SK-N-SH treated with all-trans-retinoic acid at 6 μM for 48 hours (cell line): ENCODE measurements around the gene TSR1.
A peak's percentile ranks its signal among the peaks of the same experiment; 100 is the strongest.

Experiments
- ATAC-seq: fragments of 200-7000 bp; cut with Tn5 transposase; 3 replicates; pipeline ENCODE4 v1.9.1; 2020; ENCODE audit warnings: mild to moderate bottlenecking, moderate library complexity
- ARNTL ChIP-seq: fragments of 450-650 bp; formaldehyde crosslinking; IDR thresholded peaks from 2 replicates; pipeline ENCODE4 v1.5.0; 2020; ENCODE audit warnings: low read depth, mild to moderate bottlenecking, moderate library complexity, borderline replicate concordance
- CSDC2 ChIP-seq: fragments of 250-450 bp; sonication (Bioruptor Pico); IDR thresholded peaks from 2 replicates; pipeline ENCODE4 v1.5.0; 2020; ENCODE audit warnings: mild to moderate bottlenecking, moderate library complexity
- ESRRG ChIP-seq: fragments of 250-450 bp; sonication (Bioruptor Pico); IDR thresholded peaks from 2 replicates; pipeline ENCODE4 v1.6.1; 2021; ENCODE audit warnings: mild to moderate bottlenecking
- GLIS3 ChIP-seq: fragments of 250-450 bp; sonication (Bioruptor Pico); IDR thresholded peaks from 2 replicates; pipeline ENCODE4 v1.5.0; 2020; ENCODE audit warnings: mild to moderate bottlenecking, moderate library complexity
- ISL1 ChIP-seq: fragments of 250-450 bp; sonication (Bioruptor Pico); IDR thresholded peaks from 2 replicates; pipeline ENCODE4 v2.1.2; 2022; ENCODE audit warnings: mild to moderate bottlenecking, moderate library complexity
- OSR1 ChIP-seq: fragments of 250-450 bp; sonication (Bioruptor Pico); IDR thresholded peaks from 2 replicates; pipeline ENCODE4 v1.8.0; 2022; ENCODE audit warnings: moderate library complexity, mild to moderate bottlenecking, inconsistent platforms
- PPARA ChIP-seq: fragments of 250-450 bp; sonication (Bioruptor Pico); IDR thresholded peaks from 2 replicates; pipeline ENCODE4 v1.5.0; 2020; ENCODE audit warnings: mild to moderate bottlenecking, borderline replicate concordance
- RARB ChIP-seq: fragments of 250-450 bp; sonication (Bioruptor Pico); IDR thresholded peaks from 2 replicates; pipeline ENCODE4 v1.8.0; 2021; ENCODE audit warnings: mild to moderate bottlenecking, moderate library complexity
- SNAI2 ChIP-seq: fragments of 250-450 bp; sonication (Bioruptor Pico); IDR thresholded peaks from 2 replicates; pipeline ENCODE4 v1.5.0; 2020; ENCODE audit warnings: mild to moderate bottlenecking, moderate library complexity
- TCF4 ChIP-seq: fragments of 250-450 bp; sonication (Bioruptor Pico); IDR thresholded peaks from 2 replicates; pipeline ENCODE4 v1.8.0; 2021; ENCODE audit warnings: mild to moderate bottlenecking, moderate library complexity, borderline replicate concordance
- ZC3H10 ChIP-seq: fragments of 250-450 bp; sonication (Bioruptor Pico); IDR thresholded peaks from 2 replicates; pipeline ENCODE4 v1.5.1; 2021; ENCODE audit warnings: mild to moderate bottlenecking, moderate library complexity
- ZFP3 ChIP-seq: fragments of 250-450 bp; sonication (Bioruptor Pico); IDR thresholded peaks from 2 replicates; pipeline ENCODE4 v1.5.0; 2020; ENCODE audit warnings: mild to moderate bottlenecking, moderate library complexity
- ZFP30 ChIP-seq: fragments of 450-650 bp; formaldehyde crosslinking; IDR thresholded peaks from 2 replicates; pipeline ENCODE4 v1.5.0; 2022; ENCODE audit warnings: mild to moderate bottlenecking, moderate library complexity
- ZNF565 ChIP-seq: fragments of 450-650 bp; formaldehyde crosslinking; conservative IDR thresholded peaks from 2 replicates; pipeline ENCODE4 v1.5.0; 2020; ENCODE audit warnings: low read depth, mild to moderate bottlenecking, moderate library complexity
- ZNF70 ChIP-seq: fragments of 450-650 bp; formaldehyde crosslinking; IDR thresholded peaks from 2 replicates; pipeline ENCODE4 v1.5.0; 2020; ENCODE audit warnings: mild to moderate bottlenecking, moderate library complexity
- ZNF8 ChIP-seq: fragments of 450-650 bp; formaldehyde crosslinking; IDR thresholded peaks from 2 replicates; pipeline ENCODE4 v1.5.0; 2020; ENCODE audit warnings: mild to moderate bottlenecking, moderate library complexity
- TF ChIP-seq, protein P1 (sequence below): fragments of 250-450 bp; sonication (Bioruptor Pico); IDR thresholded peaks from 2 replicates; pipeline ENCODE4 v1.5.1; 2021; ENCODE audit warnings: mild to moderate bottlenecking, moderate library complexity
- TF ChIP-seq, protein P2 (sequence below): fragments of 250-450 bp; sonication (Bioruptor Pico); IDR thresholded peaks from 2 replicates; pipeline ENCODE4 v1.8.0; 2020; ENCODE audit warnings: mild to moderate bottlenecking, moderate library complexity, borderline replicate concordance
- TF ChIP-seq, protein P3 (sequence below): fragments of 250-450 bp; sonication (Bioruptor Pico); IDR thresholded peaks from 2 replicates; pipeline ENCODE4 v1.8.0; 2021; ENCODE audit warnings: low read depth, mild to moderate bottlenecking, moderate library complexity, borderline replicate concordance
- TF ChIP-seq, protein P4 (sequence below): fragments of 250-450 bp; sonication (Bioruptor Pico); IDR thresholded peaks from 2 replicates; pipeline ENCODE4 v1.5.0; 2020; ENCODE audit warnings: mild to moderate bottlenecking, moderate library complexity

The TSR1 gene

DNA sequence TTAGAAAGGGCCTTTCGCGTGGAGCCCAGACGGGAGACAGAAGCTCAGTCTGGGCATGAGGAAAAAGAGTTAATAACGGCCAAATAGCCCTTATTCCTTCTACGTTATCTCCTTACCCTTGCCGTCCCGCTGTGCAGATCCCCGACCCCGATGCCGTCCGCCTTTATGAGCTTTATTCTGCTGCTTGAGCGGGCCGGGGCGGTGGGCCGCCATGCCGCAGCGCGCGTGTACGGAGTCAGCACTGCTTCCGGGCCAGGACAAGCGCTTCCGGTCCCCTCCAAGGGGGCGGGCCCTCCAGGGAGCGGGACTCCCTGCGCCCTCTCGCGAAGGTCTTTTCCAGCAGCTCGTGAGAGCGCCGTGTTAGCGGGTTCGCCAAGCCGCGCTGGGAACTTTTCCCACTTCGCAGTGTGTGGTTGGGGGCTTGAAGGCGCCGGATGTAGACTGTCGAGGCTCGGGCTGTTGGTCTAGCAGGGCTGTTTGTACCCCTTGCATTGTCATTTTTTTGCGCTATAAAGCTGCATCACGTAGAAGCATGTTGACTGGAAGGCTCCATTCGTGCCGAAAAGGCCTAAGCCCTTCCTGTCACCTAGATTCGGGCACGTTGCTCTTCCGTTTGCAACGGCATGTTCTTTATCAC lies at the start of gene TSR1:
TSR1 (minus strand) TSS at position 243 of the 637 bp plus-strand sequence; CDS start at position 213, 30 bp downstream.
- TF ChIP-seq TCF4 (CRISPR knock-in tag) (no peak), CSDC2 (CRISPR knock-in tag) (no peak), ZNF565 (no peak), PPARA (CRISPR knock-in tag) (no peak), ZFP30 (no peak), ZC3H10 (no peak), ISL1 (CRISPR knock-in tag) (no peak), GLIS3 (no peak), ZFP3 (no peak), ZNF8 (no peak), RARB (CRISPR knock-in tag) (no peak), ZNF70 (CRISPR knock-in tag) (no peak), SNAI2 (CRISPR knock-in tag) (no peak), OSR1 (no peak), ESRRG (CRISPR knock-in tag) (no peak)
- TF ChIP-seq, protein P1, sequence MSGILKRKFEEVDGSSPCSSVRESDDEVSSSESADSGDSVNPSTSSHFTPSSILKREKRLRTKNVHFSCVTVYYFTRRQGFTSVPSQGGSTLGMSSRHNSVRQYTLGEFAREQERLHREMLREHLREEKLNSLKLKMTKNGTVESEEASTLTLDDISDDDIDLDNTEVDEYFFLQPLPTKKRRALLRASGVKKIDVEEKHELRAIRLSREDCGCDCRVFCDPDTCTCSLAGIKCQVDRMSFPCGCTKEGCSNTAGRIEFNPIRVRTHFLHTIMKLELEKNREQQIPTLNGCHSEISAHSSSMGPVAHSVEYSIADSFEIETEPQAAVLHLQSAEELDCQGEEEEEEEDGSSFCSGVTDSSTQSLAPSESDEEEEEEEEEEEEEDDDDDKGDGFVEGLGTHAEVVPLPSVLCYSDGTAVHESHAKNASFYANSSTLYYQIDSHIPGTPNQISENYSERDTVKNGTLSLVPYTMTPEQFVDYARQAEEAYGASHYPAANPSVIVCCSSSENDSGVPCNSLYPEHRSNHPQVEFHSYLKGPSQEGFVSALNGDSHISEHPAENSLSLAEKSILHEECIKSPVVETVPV = no peak
- TF ChIP-seq, protein P2, sequence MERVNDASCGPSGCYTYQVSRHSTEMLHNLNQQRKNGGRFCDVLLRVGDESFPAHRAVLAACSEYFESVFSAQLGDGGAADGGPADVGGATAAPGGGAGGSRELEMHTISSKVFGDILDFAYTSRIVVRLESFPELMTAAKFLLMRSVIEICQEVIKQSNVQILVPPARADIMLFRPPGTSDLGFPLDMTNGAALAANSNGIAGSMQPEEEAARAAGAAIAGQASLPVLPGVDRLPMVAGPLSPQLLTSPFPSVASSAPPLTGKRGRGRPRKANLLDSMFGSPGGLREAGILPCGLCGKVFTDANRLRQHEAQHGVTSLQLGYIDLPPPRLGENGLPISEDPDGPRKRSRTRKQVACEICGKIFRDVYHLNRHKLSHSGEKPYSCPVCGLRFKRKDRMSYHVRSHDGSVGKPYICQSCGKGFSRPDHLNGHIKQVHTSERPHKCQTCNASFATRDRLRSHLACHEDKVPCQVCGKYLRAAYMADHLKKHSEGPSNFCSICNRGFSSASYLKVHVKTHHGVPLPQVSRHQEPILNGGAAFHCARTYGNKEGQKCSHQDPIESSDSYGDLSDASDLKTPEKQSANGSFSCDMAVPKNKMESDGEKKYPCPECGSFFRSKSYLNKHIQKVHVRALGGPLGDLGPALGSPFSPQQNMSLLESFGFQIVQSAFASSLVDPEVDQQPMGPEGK (CRISPR knock-in tag) = no peak
- TF ChIP-seq, protein P3, sequence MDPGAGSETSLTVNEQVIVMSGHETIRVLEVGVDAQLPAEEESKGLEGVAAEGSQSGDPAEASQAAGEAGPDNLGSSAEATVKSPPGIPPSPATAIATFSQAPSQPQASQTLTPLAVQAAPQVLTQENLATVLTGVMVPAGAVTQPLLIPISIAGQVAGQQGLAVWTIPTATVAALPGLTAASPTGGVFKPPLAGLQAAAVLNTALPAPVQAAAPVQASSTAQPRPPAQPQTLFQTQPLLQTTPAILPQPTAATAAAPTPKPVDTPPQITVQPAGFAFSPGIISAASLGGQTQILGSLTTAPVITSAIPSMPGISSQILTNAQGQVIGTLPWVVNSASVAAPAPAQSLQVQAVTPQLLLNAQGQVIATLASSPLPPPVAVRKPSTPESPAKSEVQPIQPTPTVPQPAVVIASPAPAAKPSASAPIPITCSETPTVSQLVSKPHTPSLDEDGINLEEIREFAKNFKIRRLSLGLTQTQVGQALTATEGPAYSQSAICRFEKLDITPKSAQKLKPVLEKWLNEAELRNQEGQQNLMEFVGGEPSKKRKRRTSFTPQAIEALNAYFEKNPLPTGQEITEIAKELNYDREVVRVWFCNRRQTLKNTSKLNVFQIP = no peak
- peak; percentile 96 for ATAC-seq

DNA sequence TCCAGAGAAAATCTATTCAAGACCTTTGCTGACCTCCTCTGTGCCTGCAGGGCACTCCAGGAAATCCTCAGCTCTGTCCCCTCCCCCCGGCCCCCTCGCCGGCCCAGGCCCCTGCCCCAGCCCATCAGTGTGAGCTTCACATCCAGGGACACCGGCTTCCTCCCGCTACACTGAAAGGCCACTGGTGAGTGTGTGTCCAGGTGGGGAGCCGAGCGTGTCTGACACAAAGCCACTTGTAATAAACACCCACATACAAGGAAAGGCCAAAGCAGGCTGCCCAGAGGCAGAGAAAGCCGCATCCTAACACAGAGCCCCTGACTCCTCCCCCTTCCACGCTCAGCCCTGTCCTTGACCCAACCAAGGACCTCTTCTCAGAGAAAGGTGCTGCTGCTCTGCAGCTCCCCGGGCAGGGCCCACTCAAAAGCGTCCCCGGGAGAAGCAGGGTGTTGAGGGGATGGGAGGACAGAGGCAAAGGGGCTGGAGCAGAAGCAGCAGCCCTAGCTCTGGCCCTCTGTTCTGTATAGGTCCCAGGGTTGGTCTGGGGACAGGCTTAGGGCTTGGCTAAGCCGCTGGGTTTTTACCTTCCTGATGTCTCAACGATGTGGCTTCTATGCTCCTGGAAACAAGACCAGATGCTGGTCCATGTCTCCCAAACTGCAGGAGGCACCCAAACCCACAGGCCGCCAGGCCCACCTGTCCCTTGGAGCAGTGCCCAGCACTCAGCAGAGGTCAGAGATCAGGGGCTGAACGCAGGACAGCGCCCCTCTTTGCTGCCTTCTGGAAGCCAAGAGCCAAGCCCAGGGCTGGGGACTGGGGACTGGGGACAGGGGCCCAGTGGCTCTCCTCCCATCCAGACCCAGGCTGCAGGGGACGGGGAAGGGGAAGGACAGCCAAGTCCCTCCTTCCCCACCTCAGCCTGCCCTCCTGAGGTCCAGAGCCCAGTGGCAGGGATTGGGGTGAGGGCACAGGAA lies 49.3 kb upstream of the TSR1 start:
- ATAC-seq = no peak
- TF ChIP-seq, protein P2 (CRISPR knock-in tag) = no peak

DNA sequence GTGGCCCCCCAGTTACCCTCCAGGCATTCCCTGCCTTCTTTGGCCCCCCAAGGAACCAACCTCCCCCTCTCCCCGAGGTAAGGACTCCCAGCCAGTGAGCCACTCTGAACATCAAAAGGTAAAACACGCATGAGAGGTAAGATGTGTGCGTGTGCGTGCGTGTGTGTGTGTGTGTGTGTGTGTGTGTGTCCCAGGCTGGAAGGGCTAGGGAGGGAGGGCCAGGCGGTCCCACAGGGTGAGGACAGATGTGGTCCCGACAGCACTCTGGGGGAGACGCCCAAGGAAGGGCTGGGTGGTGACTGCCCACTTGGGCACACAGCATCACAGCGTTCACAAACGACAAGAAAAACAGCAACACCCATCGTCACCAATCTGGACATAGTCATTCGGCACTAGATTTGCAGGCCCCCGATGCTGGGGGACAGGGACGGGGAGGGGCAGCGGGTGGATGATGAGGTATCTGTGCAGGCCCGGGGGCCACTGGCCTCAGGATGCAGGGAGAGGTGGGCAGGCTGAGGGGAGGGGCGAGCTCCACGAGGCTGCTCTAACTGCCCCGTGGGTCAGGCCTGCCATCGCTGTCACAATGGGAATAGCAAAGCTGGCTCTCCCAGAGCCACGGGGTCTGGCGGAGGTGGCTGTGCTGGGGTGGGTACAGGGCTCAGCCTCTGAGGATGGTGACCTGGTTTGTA lies 48.3 kb upstream of the TSR1 start:
- no peak for ATAC-seq
- TF ChIP-seq ARNTL (CRISPR knock-in tag) (no peak), TCF4 (CRISPR knock-in tag) (no peak), ZC3H10 (no peak)
- TF ChIP-seq, protein P4, sequence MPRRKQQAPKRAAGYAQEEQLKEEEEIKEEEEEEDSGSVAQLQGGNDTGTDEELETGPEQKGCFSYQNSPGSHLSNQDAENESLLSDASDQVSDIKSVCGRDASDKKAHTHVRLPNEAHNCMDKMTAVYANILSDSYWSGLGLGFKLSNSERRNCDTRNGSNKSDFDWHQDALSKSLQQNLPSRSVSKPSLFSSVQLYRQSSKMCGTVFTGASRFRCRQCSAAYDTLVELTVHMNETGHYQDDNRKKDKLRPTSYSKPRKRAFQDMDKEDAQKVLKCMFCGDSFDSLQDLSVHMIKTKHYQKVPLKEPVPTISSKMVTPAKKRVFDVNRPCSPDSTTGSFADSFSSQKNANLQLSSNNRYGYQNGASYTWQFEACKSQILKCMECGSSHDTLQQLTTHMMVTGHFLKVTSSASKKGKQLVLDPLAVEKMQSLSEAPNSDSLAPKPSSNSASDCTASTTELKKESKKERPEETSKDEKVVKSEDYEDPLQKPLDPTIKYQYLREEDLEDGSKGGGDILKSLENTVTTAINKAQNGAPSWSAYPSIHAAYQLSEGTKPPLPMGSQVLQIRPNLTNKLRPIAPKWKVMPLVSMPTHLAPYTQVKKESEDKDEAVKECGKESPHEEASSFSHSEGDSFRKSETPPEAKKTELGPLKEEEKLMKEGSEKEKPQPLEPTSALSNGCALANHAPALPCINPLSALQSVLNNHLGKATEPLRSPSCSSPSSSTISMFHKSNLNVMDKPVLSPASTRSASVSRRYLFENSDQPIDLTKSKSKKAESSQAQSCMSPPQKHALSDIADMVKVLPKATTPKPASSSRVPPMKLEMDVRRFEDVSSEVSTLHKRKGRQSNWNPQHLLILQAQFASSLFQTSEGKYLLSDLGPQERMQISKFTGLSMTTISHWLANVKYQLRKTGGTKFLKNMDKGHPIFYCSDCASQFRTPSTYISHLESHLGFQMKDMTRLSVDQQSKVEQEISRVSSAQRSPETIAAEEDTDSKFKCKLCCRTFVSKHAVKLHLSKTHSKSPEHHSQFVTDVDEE (CRISPR knock-in tag) = no peak
- TF ChIP-seq, protein P1 = no peak
